Spleen (tissue), 7 donors: ENCODE data around the gene KRT7.

ENCODE experiments used
- POLR2A ChIP-seq, 3 donors: fragments of 450-650 bp; IDR thresholded peaks; one replicate each; pipeline ENCODE4 v1.5.1; 2017; ENCODE audit warnings: antibody characterized with exemption in 3 of 3, mild to moderate bottlenecking in 1 of 3
- POLR2AphosphoS5 ChIP-seq, 3 donors: sonication (generic); formaldehyde crosslinking; IDR thresholded peaks; one replicate each; pipeline ENCODE4 v1.5.1; 2017; ENCODE audit warnings: antibody characterized with exemption in 3 of 3
- TF ChIP-seq, protein P1 (sequence below), 11 experiments: fragments of 200-600 bp in 7 of 11; fragments of 450-650 bp in 4 of 11; sonication (generic) in 4 of 11; IDR thresholded peaks in 8 of 11; conservative IDR thresholded peaks in 3 of 11; 1 replicate in 7 of 11; 2 replicates in 4 of 11; pipeline versions ENCODE4 v1.4.0 to v1.8.0; 2016 to 2021; ENCODE audit warnings: antibody characterized with exemption in 11 of 11, inconsistent platforms in 4 of 11, mild to moderate bottlenecking in 1 of 11
- donor health status: DM: no; HTN: no; CAD: no; lungs with moderate emphysema.
- donor health status: DM: no; HTN: no; CAD: no.
- donor health status: DM: no; HTN: no; CAD: no.

DNA sequence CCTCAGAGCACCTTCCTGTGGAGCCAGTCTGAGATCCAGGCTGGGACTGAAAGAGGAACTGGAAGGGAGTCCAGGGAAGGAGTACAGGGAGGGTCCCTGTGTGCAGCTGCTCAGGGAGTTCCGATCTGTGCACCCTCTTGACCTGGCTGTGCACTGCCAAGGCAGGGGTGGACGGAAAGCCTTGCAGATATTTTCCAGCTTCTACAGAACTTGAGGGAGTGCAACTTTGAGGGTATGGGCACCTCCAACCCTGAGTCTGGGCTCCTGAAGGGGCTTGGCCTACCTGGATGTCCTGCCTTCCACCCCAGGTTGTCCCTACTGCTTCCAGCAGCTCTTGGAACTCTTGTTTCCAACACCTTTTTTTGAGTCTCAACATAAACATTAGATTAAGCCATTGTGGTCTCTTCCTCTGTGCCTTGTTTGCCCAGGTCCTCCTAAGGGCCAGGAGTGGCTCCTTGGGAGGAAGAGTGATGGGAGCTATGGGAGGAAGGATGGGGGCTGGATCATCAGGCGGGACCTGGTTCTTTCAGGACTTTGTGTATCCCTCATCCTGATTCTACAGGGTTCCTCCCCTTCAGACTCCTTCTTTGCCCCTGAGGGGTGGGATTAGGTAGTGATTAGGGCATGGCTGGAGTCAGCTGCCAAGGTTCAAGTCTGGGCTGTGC lies 3.5 kb downstream of the KRT7 start:
- TF ChIP-seq, protein P1, sequence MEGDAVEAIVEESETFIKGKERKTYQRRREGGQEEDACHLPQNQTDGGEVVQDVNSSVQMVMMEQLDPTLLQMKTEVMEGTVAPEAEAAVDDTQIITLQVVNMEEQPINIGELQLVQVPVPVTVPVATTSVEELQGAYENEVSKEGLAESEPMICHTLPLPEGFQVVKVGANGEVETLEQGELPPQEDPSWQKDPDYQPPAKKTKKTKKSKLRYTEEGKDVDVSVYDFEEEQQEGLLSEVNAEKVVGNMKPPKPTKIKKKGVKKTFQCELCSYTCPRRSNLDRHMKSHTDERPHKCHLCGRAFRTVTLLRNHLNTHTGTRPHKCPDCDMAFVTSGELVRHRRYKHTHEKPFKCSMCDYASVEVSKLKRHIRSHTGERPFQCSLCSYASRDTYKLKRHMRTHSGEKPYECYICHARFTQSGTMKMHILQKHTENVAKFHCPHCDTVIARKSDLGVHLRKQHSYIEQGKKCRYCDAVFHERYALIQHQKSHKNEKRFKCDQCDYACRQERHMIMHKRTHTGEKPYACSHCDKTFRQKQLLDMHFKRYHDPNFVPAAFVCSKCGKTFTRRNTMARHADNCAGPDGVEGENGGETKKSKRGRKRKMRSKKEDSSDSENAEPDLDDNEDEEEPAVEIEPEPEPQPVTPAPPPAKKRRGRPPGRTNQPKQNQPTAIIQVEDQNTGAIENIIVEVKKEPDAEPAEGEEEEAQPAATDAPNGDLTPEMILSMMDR (IDR thresholded peaks at IDR 0.05 in 8 of 11, conservative IDR thresholded peaks at IDR 0.05 in 3 of 11): no peak
- TF ChIP-seq POLR2A (IDR thresholded peaks at IDR 0.05) (no peak), POLR2AphosphoS5 (IDR thresholded peaks at IDR 0.05) (no peak)
